ENCODE data around the gene FOSL1.
"Not testable (repeated sequence)": the region's sequence is repeated elsewhere in the genome, so short reads cannot be mapped to it uniquely, and the experiment has no call there.

Gene FOSL1

GRCh38 chr11:65896034-65896999, 3.9 kb downstream of the FOSL1 start:
- no peak for DNase-seq (ENCODE audit: low read depth)

- DNase-seq (ENCODE audit: low read depth), result no peak
Measured at GRCh38 chr11:65895482-65895981, 4.7 kb downstream of the FOSL1 start.

- DNase-seq (ENCODE audit: low read depth), result no peak
Measured at GRCh38 chr11:65894034-65894591, 6.1 kb downstream of the FOSL1 start.

GRCh38 chr11:65892661-65893317, 7.4 kb downstream of the FOSL1 start:
- no peak for DNase-seq (ENCODE audit: low read depth)

- not testable (repeated sequence) for DNase-seq (ENCODE audit: low read depth)
Measured at GRCh38 chr11:65892137-65892540, 8.0 kb downstream of the FOSL1 start.

GRCh38 chr11:65891219-65892136, 8.7 kb downstream of the FOSL1 start:
- DNase-seq (ENCODE audit: low read depth), result peak; percentile 21

GRCh38 chr11:65890324-65891218, 9.6 kb downstream of the FOSL1 start, which contains the start of gene CCDC85B:
Gene CCDC85B (plus strand): TSS chr11:65890673. CDS start chr11:65890784, 111 bp downstream.
- DNase-seq (ENCODE audit: low read depth), result peak; percentile 97

- DNase-seq (ENCODE audit: low read depth), result peak; percentile 96
Measured at GRCh38 chr11:65888163-65888814, 11.9 kb downstream of the FOSL1 start, which contains the start of gene FIBP. Gene FIBP (minus strand): TSS chr11:65888471. CDS start chr11:65888418, 53 bp downstream.

GRCh38 chr11:65887723-65888162, 12.4 kb downstream of the FOSL1 start:
- no peak for DNase-seq (ENCODE audit: low read depth)

GRCh38 chr11:65886826-65887722, 13.1 kb downstream of the FOSL1 start:
- DNase-seq (ENCODE audit: low read depth), result no peak

- DNase-seq (ENCODE audit: low read depth), result no peak
Measured at GRCh38 chr11:65885808-65886536, 14.2 kb downstream of the FOSL1 start.

GRCh38 chr11:65885231-65885630, 15.0 kb downstream of the FOSL1 start:
- DNase-seq (ENCODE audit: low read depth), result no peak

GRCh38 chr11:65884716-65885092, 15.5 kb downstream of the FOSL1 start:
- DNase-seq (ENCODE audit: low read depth), result peak; percentile 70

- no peak for DNase-seq (ENCODE audit: low read depth)
Measured at GRCh38 chr11:65883786-65884715, 16.1 kb downstream of the FOSL1 start.

- DNase-seq (ENCODE audit: low read depth), result no peak
Measured at GRCh38 chr11:65883058-65883761, 17.0 kb downstream of the FOSL1 start.
